SK-N-MC (cell line): ENCODE measurements around the gene NDUFS8.

ENCODE experiments used
- DNase-seq: peaks from one replicate; pipeline ENCODE4 v3.0.0-alpha.2; 2011; ENCODE audit warnings: low read depth, low spot score
- H3K27ac ChIP-seq: fragments of 200-600 bp; sonication (generic); 2 replicates; pipeline ENCODE4 v1.5.1; 2016; ENCODE audit warnings: mixed run types
- H3K36me3 ChIP-seq: fragments of 200-600 bp; sonication (generic); 2 replicates; pipeline ENCODE4 v1.6.1; 2017; ENCODE audit warnings: antibody characterized with exemption, low read length, mixed read lengths; ENCODE audit not compliant: insufficient read depth
- H3K4me3 ChIP-seq: fragments of 200-600 bp; sonication (generic); 2 replicates; pipeline ENCODE4 v1.5.1; 2016
- H3K9ac ChIP-seq: fragments of 200-600 bp; sonication (generic); 2 replicates; pipeline ENCODE4 v1.8.0; 2017; ENCODE audit warnings: mixed run types, mixed read lengths; ENCODE audit not compliant: insufficient read length
- H3K9me3 ChIP-seq: fragments of 200-600 bp; sonication (generic); 2 replicates; pipeline ENCODE4 v1.6.1; 2017; ENCODE audit warnings: low read depth, mild to moderate bottlenecking, antibody characterized with exemption, low read length, moderate library complexity, mixed read lengths
- EZH2 ChIP-seq: fragments of 200-600 bp; sonication (generic); IDR thresholded peaks from one replicate; pipeline ENCODE4 v1.6.1; 2017; ENCODE audit warnings: antibody characterized with exemption
- FOXP2 ChIP-seq: optimal IDR thresholded peaks from 2 replicates; pipeline ENCODE3; 2011; ENCODE audit warnings: mild to moderate bottlenecking, moderate library complexity; ENCODE audit not compliant: insufficient read depth; ENCODE audit errors: extremely low read length, control extremely low read depth
- POLR2AphosphoS5 ChIP-seq: IDR thresholded peaks from 2 replicates; pipeline ENCODE4 v1.6.1; 2012; ENCODE audit warnings: mild to moderate bottlenecking, low read depth, low read length, borderline replicate concordance

Gene NDUFS8

GRCh38 chr11:68002938-68003845 is 27.3 kb upstream of the NDUFS8 start:
- DNase-seq: no peak
- no peak overlapping the region for H3K27ac ChIP-seq
- no peaks in the 10 kb centered on the region for H3K36me3 ChIP-seq
- peak overlapping the region; percentile 74 for H3K4me3 ChIP-seq
- no peaks in the 10 kb centered on the region for H3K9me3 ChIP-seq
- TF ChIP-seq POLR2AphosphoS5 (no peak), FOXP2 (no peak), EZH2 (no peak)
- H3K9ac ChIP-seq: no peak overlapping the region

GRCh38 chr11:68003846-68004550 is 26.5 kb upstream of the NDUFS8 start, which contains the start of gene UNC93B1:
Gene UNC93B1, minus strand, starts transcription at chr11:68004097. Its CDS starts 54 bp downstream, at chr11:68004043.
- peak within 1 kb of the TSS; percentile 74 for H3K4me3 ChIP-seq
- no peak within 1 kb of the TSS for H3K27ac ChIP-seq
- peak; percentile 16 for DNase-seq
- H3K9me3 ChIP-seq: no peaks in the 10 kb centered on the region
- H3K36me3 ChIP-seq: no peaks in the 10 kb centered on the region
- TF ChIP-seq EZH2 (no peak), POLR2AphosphoS5 (no peak), FOXP2 (no peak)
- peak within 1 kb of the TSS; percentile 53 for H3K9ac ChIP-seq

- Histone ChIP-seq H3K9me3 (no peaks in the 10 kb centered on the region), H3K27ac (no peak overlapping the region), H3K9ac (no peak overlapping the region), H3K4me3 (peak overlapping the region; percentile 74), H3K36me3 (no peaks in the 10 kb centered on the region)
- TF ChIP-seq FOXP2: no peak
- TF ChIP-seq POLR2AphosphoS5: no peak
- TF ChIP-seq EZH2: no peak
- no peak for DNase-seq
Observed at GRCh38 chr11:68004551-68005335, 25.7 kb upstream of the NDUFS8 start.

GRCh38 chr11:68006606-68007166 is 23.8 kb upstream of the NDUFS8 start:
- H3K9ac ChIP-seq: no peak overlapping the region
- H3K9me3 ChIP-seq: no peaks in the 10 kb centered on the region

GRCh38 chr11:68007498-68008380 is 22.7 kb upstream of the NDUFS8 start:
- Histone ChIP-seq H3K4me3 (no peak overlapping the region), H3K9ac (no peak overlapping the region), H3K27ac (no peak overlapping the region), H3K9me3 (no peaks in the 10 kb centered on the region), H3K36me3 (no peaks in the 10 kb centered on the region)
- TF ChIP-seq POLR2AphosphoS5 (no peak), EZH2 (no peak), FOXP2 (no peak)
- DNase-seq: no peak

More at GRCh38 chr11:68006606-68007166, 23.8 kb upstream of the NDUFS8 start:
- DNase-seq: no peak
- no peak for TF ChIP-seq FOXP2
- TF ChIP-seq POLR2AphosphoS5: no peak
- no peak for TF ChIP-seq EZH2
- Histone ChIP-seq H3K27ac (no peak overlapping the region), H3K4me3 (no peak overlapping the region), H3K36me3 (no peaks in the 10 kb centered on the region)

GRCh38 chr11:68008381-68009337 is 21.8 kb upstream of the NDUFS8 start:
- Histone ChIP-seq H3K9me3 (no peaks in the 10 kb centered on the region), H3K27ac (no peak overlapping the region), H3K4me3 (no peak overlapping the region), H3K9ac (no peak overlapping the region), H3K36me3 (no peaks in the 10 kb centered on the region)
- TF ChIP-seq EZH2 (no peak), FOXP2 (no peak), POLR2AphosphoS5 (no peak)
- no peak for DNase-seq
